Adrenal gland (tissue), 5 donors: Measurements from ENCODE around the gene JCHAIN.

Source experiments
- CTCF ChIP-seq, 6 experiments: fragments of 450-650 bp in 4 of 6; fragments of 200-600 bp in 2 of 6; sonication (generic) in 1 of 6; IDR thresholded peaks; 1 replicate in 5 of 6; 2 replicates in 1 of 6; pipeline versions ENCODE4 v1.5.1 to v1.8.0; 2016 to 2021; ENCODE audit warnings: antibody characterized with exemption in 6 of 6, mild to moderate bottlenecking in 2 of 6, moderate library complexity in 1 of 6
- POLR2A ChIP-seq, 2 donors: fragments of 450-650 bp; IDR thresholded peaks; one replicate each; pipeline ENCODE4 v1.6.1; 2017; ENCODE audit warnings: antibody characterized with exemption in 2 of 2, mild to moderate bottlenecking in 2 of 2, moderate library complexity in 1 of 2
- donor health status: DM: no; HTN: no; CAD: no.

- TF ChIP-seq CTCF (IDR thresholded peaks at IDR 0.05) = no peak
- no peak for TF ChIP-seq POLR2A (IDR thresholded peaks at IDR 0.05)
Measured at GRCh38 chr4:70658418-70658817, 7.9 kb downstream of the JCHAIN start.
